Gastroesophageal sphincter (tissue), 4 donors: ENCODE results near the gene PPP1R2. TPM values are rescaled to one million over a fixed set of nuclear protein-coding genes. Genes with fewer than 3 reads are reported as not detected.
A peak's percentile ranks its signal among the peaks of the same experiment; 100 is the strongest.
"Not testable (repeated sequence)": the region's sequence is repeated elsewhere in the genome, so short reads cannot be mapped to it uniquely, and the experiment has no call there.

ENCODE experiments used
- ATAC-seq: fragments of 150-250 bp; one replicate; pipeline ENCODE4 v1.9.1; 2016; ENCODE audit warnings: mild to moderate bottlenecking, moderate library complexity
- H3K27ac ChIP-seq, 4 donors: fragments of 200-600 bp; sonication (generic) in 3 of 4; 1 replicate in 3 of 4; 2 replicates in 1 of 4; pipeline ENCODE4 v1.5.1; 2016 to 2019
- H3K27me3 ChIP-seq: fragments of 200-600 bp; sonication (generic); one replicate; pipeline ENCODE4 v1.5.1; 2019
- H3K36me3 ChIP-seq, 2 donors: fragments of 200-600 bp; sonication (generic); one replicate each; pipeline ENCODE4 v1.5.1; 2019; ENCODE audit warnings: control low read depth in 1 of 2
- H3K4me1 ChIP-seq, 3 donors: fragments of 200-600 bp; sonication (generic); 1 replicate in 2 of 3; 2 replicates in 1 of 3; pipeline ENCODE4 v1.5.1; 2016 to 2019; ENCODE audit warnings: control low read depth in 2 of 3
- H3K4me3 ChIP-seq, 2 donors: fragments of 200-600 bp; sonication (generic); one replicate each; pipeline ENCODE4 v1.5.1; 2019; ENCODE audit warnings: mild to moderate bottlenecking in 1 of 2, moderate library complexity in 1 of 2
- H3K9me3 ChIP-seq, 3 donors: fragments of 200-600 bp; sonication (generic); one replicate each; pipeline ENCODE4 v1.5.1; 2017 to 2019; ENCODE audit warnings: control low read depth in 2 of 3
- EP300 ChIP-seq: sonication (generic); formaldehyde crosslinking; IDR thresholded peaks from one replicate; pipeline ENCODE4 v1.6.1; 2017; ENCODE audit warnings: antibody characterized with exemption, mild to moderate bottlenecking
- POLR2A ChIP-seq, 2 donors: fragments of 450-650 bp; IDR thresholded peaks; one replicate each; pipeline ENCODE4 v1.6.1; 2017; ENCODE audit warnings: antibody characterized with exemption in 2 of 2, mild to moderate bottlenecking in 2 of 2, moderate library complexity in 1 of 2
- POLR2AphosphoS5 ChIP-seq: sonication (generic); formaldehyde crosslinking; IDR thresholded peaks from one replicate; pipeline ENCODE4 v1.6.1; 2017; ENCODE audit warnings: antibody characterized with exemption
- WGBS, 2 donors: methylation state at CpG; one replicate each; pipeline ENCODE4 v1.1.5; 2018; ENCODE audit warnings: low coverage in 1 of 2; 5-methylcytosine and 5-hydroxymethylcytosine counted together
- total RNA-seq, 4 donors: library from RNA; depleted of rRNA; stranded (reverse); fragments of >200 nt; gene quantifications; one replicate each; pipeline ENCODE4 v1.1.0, GENCODE V29; 2016
- TF ChIP-seq, protein P1 (sequence below), 4 experiments: fragments of 200-600 bp in 2 of 4; fragments of 450-650 bp in 2 of 4; sonication (generic) in 1 of 4; IDR thresholded peaks; one replicate each; pipeline ENCODE4 v1.5.1; 2017 to 2019; ENCODE audit warnings: antibody characterized with exemption in 4 of 4, mild to moderate bottlenecking in 2 of 4, moderate library complexity in 2 of 4

PPP1R2 gene
- total RNA-seq, 4 donors from 2014 or later: 63.1 to 472 (median 80.7) TPM

DNA sequence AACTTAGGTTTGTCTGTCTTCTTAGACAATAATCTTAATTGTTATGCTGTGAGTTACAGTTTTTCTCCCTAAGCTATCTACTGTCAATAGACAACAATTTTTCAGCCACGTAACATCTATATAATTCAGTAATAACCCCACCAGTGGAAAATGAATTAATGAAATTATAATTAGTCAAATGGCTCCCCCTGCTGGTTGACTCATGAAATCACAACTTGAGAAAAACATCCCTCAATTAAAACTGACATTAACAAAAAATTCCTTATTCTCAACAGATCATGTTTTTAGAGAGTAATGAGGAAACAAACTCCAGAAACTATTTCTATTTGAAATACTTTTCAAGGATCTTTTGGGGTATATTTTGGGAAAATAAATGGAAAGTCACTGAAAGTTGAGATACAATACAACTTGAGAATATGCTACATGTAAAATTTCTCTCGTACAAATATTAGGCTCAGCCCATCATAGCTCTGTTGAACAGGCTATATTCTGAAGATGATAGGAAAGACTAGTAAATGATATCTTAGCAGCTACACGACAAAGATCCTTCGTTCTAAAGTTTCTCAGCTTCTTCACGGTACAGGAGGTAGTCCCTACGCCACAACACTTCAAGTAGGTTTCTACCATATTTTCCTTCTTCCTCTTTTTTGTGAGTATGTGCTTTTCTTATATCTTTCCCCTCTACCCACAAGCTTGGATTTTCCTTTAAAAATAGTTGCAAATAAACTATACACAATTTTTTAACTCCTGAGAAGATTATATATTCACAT lies 20.7 kb downstream of the PPP1R2 start:
- Histone ChIP-seq H3K9me3 (no peaks in the 10 kb centered on the region), H3K36me3 (peaks cover 0 to 51% of the 10 kb centered on the region in 2 donors), H3K4me3 (no peak overlapping the region), H3K27me3 (no peaks in the 10 kb centered on the region), H3K27ac (no peak overlapping the region), H3K4me1 (peaks cover 0 to 5% (median 0%) of the 10 kb centered on the region in 3 donors)
- no peak for ATAC-seq
- 49 to 54% methylated on average over 6 of the region's 6 CpGs for WGBS, 2 donors
- TF ChIP-seq EP300: no peak
- TF ChIP-seq, protein P1, sequence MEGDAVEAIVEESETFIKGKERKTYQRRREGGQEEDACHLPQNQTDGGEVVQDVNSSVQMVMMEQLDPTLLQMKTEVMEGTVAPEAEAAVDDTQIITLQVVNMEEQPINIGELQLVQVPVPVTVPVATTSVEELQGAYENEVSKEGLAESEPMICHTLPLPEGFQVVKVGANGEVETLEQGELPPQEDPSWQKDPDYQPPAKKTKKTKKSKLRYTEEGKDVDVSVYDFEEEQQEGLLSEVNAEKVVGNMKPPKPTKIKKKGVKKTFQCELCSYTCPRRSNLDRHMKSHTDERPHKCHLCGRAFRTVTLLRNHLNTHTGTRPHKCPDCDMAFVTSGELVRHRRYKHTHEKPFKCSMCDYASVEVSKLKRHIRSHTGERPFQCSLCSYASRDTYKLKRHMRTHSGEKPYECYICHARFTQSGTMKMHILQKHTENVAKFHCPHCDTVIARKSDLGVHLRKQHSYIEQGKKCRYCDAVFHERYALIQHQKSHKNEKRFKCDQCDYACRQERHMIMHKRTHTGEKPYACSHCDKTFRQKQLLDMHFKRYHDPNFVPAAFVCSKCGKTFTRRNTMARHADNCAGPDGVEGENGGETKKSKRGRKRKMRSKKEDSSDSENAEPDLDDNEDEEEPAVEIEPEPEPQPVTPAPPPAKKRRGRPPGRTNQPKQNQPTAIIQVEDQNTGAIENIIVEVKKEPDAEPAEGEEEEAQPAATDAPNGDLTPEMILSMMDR (IDR thresholded peaks at IDR 0.05): peak; percentile 68 to 86 (median 80)

DNA sequence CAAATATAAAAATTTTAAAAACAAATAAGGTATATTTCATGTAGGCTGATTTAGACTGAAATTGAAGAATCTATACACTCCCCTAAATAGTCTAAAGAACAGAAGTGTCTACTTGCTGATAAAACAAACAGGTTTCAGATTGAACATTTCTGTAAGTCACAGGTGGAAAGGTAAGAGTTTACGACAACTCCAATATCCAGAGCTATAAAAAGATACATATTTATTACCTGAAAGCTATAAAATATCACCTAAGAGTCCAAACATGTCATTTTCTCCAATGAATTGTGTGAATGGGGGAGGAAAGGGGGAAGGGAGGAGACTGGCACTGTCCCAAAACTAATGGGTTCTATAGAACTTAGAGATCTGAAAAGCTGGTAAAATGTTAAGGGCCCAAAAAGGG lies 26.1 kb downstream of the PPP1R2 start:
- Histone ChIP-seq H3K9me3 (no peaks in the 10 kb centered on the region), H3K27ac (no peak overlapping the region), H3K4me1 (peaks cover 0 to 1% (median 0%) of the 10 kb centered on the region in 3 donors), H3K27me3 (no peaks in the 10 kb centered on the region), H3K4me3 (no peak overlapping the region), H3K36me3 (peaks cover 0 to 58% of the 10 kb centered on the region in 2 donors)
- 100% methylated on average over 1 of the region's 1 CpG for WGBS, 2 donors
- no peak for TF ChIP-seq POLR2A (IDR thresholded peaks at IDR 0.05)
- TF ChIP-seq POLR2AphosphoS5: no peak
- TF ChIP-seq EP300: no peak
- TF ChIP-seq, protein P1 (IDR thresholded peaks at IDR 0.05): no peak
- ATAC-seq: no peak

DNA sequence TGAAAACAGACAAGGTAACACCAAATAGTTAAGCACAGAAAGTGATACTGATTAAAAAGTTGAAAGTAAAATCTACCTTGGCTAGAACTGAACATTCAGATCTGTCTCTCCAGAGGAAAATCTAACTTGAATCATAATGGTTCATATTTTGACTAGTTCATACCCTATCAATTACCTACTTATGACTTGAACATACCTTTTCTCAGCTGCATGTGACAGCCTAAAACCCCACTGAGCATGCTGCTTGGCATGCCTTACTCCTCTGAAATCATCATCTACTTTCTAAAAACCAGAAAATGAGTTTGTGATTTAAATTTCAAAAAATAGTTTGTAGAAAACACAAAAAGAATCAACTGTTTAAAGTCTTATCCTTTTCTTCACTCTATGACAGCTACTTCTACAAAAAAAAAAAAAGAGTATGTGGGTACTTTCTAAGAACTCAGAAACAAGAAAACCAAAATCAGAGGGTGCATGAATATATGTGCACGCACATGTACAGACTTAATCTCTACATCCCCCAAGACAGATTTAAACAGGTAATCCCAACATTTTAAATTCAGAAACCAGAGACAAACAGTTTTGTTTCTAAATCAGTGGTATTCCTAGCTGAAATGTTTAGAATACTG lies 28.4 kb downstream of the PPP1R2 start:
- peaks cover 0 to 62% of the 10 kb centered on the region in 2 donors for H3K36me3 ChIP-seq
- WGBS, 2 donors: 96 to 100% methylated on average over 1 of the region's 1 CpG
- not testable (repeated sequence) for H3K4me1 ChIP-seq, H3K27ac ChIP-seq, ATAC-seq, H3K27me3 ChIP-seq, H3K9me3 ChIP-seq, H3K4me3 ChIP-seq

DNA sequence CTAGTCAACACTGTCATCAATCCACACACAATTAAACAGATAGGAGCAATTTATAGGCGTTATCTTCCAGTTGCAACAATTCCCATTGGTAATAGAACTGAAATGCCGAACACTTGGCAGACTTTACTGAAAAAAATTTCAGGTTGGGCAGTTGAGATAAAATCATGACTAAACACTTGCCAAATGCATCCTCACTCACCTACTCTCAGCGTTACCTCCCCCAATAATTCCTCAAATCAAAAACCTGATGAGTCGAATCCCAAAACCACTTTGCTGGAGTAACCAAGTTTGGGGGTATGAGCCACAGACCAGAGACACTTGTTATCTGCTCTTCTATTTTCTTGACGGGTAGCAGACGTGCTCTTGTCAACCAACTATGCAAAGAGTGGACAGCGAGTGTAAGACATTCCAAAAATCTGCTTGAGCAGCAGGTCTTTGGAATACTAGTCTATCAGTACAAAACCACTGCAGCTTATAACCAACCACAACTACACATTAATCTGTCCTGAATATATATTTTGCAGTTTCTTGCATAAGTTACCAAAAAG lies 30.3 kb downstream of the PPP1R2 start:
- no peaks in the 10 kb centered on the region for H3K27me3 ChIP-seq
- peaks cover 0 to 53% of the 10 kb centered on the region in 2 donors for H3K36me3 ChIP-seq
- no peak for ATAC-seq
- H3K4me1 ChIP-seq: no peaks in the 10 kb centered on the region
- no peak overlapping the region for H3K4me3 ChIP-seq
- 76 to 90% methylated on average over 5 to 7 of the region's 7 CpGs for WGBS, 2 donors
- no peaks in the 10 kb centered on the region for H3K9me3 ChIP-seq
- H3K27ac ChIP-seq: no peak overlapping the region
- TF ChIP-seq EP300 (no peak), POLR2AphosphoS5 (no peak), POLR2A (IDR thresholded peaks at IDR 0.05) (no peak)
- TF ChIP-seq, protein P1 (IDR thresholded peaks at IDR 0.05): no peak

DNA sequence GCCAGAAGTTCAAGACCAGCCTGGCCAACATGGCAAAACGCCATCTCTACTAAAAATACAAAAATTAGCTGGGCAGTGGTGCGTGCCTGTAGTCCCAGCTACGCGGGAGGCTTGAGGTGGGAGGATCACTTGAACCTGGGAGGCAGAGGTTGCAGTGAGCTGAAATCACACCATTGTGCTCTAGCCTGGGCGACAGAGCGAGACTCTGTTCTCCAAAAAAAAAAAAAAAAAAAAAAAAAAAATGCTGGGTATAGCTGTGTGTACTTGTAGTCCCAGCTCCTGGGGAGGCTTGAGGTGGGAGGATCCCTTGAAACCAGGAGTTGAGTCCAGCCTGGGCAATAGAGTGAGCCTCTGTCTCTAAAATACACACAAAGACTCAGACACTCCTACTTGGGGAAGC lies 32.0 kb downstream of the PPP1R2 start:
- Histone ChIP-seq H3K27ac (no peak overlapping the region), H3K27me3 (no peaks in the 10 kb centered on the region), H3K4me1 (no peaks in the 10 kb centered on the region), H3K9me3 (no peaks in the 10 kb centered on the region), H3K36me3 (peaks cover 0 to 46% of the 10 kb centered on the region in 2 donors), H3K4me3 (no peak overlapping the region)
- WGBS, 2 donors: 100% methylated on average over 2 of the region's 6 CpGs; no CpG with 5 or more reads in 1 of the 2 donors
- no peak for ATAC-seq
- TF ChIP-seq POLR2A (IDR thresholded peaks at IDR 0.05): no peak
- TF ChIP-seq EP300: no peak
- no peak for TF ChIP-seq POLR2AphosphoS5
- TF ChIP-seq, protein P1 (IDR thresholded peaks at IDR 0.05): no peak
